ENCODE measurements around the gene RDX. TPM values are rescaled to one million over a fixed set of nuclear protein-coding genes. Genes with fewer than 3 reads are reported as not detected.

Gene RDX
- total RNA-seq, 1 experiment from 2014 or later, result 131 TPM

DNA sequence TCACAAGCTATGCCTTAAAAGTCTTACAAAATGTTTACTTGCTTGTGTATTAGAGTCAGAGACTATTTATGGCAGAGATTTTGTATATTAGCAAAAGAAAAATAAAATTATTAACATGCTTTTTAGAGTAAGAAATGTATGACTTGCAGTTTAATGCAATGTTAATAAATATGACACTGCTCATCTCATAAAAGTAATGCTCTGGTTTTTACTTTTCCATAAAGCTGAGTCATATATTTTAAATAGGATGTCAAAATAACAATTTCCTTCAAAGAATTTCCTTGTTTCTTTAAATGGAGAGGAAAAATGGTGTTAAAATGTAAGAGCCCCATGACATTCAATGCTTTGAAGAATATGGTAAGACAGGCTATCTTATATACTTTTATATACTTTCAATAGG is 16.3 kb upstream of the RDX start:
- RAD21 ChIA-PET (ENCODE audit: low non-redundant PET in 1 of 2, low total read pairs in 2 of 2, uncharacterized antibody in 2 of 2, unreplicated experiment in 2 of 2), result no interaction called here

More for the DNA sequence above, 16.3 kb upstream of the RDX start:
- no peaks in the 10 kb centered on the region for H4K20me1 ChIP-seq (ENCODE audit: insufficient read depth)
- no peak for DNase-seq (ENCODE audit: low read depth, low spot score)
- peaks cover 11 to 21% of the 10 kb centered on the region in 2 experiments; a peak in 3 of 4 replicates for H3K4me1 ChIP-seq (ENCODE audit: control insufficient read depth in 1 of 2, insufficient read depth in 2 of 2, low read length in 2 of 2)
- H3K9me3 ChIP-seq (ENCODE audit: control insufficient read depth in 1 of 2, insufficient read depth in 1 of 2, low read depth in 1 of 2, low read length in 2 of 2), result no peaks in the 10 kb centered on the region
- BruUV-seq (replicated peaks), result no TSS peak
- ChIA-PET CTCF (interaction anchor here (0.7 kb wide), 1 partner anchor 9 kb away, joined by 4 read pairs; no protein-coding TSS in a partner anchor), POLR2A (no interaction called here)
- H3K79me2 ChIP-seq (ENCODE audit: insufficient read depth, low read length), result no peaks in the 10 kb centered on the region
- ATAC-seq, result no peak
- H3K36me3 ChIP-seq (ENCODE audit: control insufficient read depth in 1 of 2, insufficient read depth in 2 of 2, low read length in 2 of 2), result no peaks in the 10 kb centered on the region
- no peak overlapping the region for H3K27ac ChIP-seq (ENCODE audit: low read depth, low read length)
- no peaks in the 10 kb centered on the region for H3K27me3 ChIP-seq (ENCODE audit: insufficient read depth, low read length)
- no peak overlapping the region for H3K4me2 ChIP-seq (ENCODE audit: low read length)
- TF ChIP-seq, protein P1, sequence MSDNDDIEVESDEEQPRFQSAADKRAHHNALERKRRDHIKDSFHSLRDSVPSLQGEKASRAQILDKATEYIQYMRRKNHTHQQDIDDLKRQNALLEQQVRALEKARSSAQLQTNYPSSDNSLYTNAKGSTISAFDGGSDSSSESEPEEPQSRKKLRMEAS (IDR thresholded peaks at IDR 0.05), result no peak
- TF ChIP-seq, protein P2, sequence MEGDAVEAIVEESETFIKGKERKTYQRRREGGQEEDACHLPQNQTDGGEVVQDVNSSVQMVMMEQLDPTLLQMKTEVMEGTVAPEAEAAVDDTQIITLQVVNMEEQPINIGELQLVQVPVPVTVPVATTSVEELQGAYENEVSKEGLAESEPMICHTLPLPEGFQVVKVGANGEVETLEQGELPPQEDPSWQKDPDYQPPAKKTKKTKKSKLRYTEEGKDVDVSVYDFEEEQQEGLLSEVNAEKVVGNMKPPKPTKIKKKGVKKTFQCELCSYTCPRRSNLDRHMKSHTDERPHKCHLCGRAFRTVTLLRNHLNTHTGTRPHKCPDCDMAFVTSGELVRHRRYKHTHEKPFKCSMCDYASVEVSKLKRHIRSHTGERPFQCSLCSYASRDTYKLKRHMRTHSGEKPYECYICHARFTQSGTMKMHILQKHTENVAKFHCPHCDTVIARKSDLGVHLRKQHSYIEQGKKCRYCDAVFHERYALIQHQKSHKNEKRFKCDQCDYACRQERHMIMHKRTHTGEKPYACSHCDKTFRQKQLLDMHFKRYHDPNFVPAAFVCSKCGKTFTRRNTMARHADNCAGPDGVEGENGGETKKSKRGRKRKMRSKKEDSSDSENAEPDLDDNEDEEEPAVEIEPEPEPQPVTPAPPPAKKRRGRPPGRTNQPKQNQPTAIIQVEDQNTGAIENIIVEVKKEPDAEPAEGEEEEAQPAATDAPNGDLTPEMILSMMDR (IDR thresholded peaks at IDR 0.05 in 2 of 3, conservative IDR thresholded peaks at IDR 0.05 in 1 of 3; ENCODE audit: borderline replicate concordance in 1 of 3, insufficient read depth in 1 of 3, low read depth in 2 of 3, low read length in 2 of 3), result no peak
- no peak for TF ChIP-seq CBX3 (IDR thresholded peaks at IDR 0.05; ENCODE audit: low read depth)
- TF ChIP-seq, protein P3, sequence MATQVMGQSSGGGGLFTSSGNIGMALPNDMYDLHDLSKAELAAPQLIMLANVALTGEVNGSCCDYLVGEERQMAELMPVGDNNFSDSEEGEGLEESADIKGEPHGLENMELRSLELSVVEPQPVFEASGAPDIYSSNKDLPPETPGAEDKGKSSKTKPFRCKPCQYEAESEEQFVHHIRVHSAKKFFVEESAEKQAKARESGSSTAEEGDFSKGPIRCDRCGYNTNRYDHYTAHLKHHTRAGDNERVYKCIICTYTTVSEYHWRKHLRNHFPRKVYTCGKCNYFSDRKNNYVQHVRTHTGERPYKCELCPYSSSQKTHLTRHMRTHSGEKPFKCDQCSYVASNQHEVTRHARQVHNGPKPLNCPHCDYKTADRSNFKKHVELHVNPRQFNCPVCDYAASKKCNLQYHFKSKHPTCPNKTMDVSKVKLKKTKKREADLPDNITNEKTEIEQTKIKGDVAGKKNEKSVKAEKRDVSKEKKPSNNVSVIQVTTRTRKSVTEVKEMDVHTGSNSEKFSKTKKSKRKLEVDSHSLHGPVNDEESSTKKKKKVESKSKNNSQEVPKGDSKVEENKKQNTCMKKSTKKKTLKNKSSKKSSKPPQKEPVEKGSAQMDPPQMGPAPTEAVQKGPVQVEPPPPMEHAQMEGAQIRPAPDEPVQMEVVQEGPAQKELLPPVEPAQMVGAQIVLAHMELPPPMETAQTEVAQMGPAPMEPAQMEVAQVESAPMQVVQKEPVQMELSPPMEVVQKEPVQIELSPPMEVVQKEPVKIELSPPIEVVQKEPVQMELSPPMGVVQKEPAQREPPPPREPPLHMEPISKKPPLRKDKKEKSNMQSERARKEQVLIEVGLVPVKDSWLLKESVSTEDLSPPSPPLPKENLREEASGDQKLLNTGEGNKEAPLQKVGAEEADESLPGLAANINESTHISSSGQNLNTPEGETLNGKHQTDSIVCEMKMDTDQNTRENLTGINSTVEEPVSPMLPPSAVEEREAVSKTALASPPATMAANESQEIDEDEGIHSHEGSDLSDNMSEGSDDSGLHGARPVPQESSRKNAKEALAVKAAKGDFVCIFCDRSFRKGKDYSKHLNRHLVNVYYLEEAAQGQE (IDR thresholded peaks at IDR 0.05; ENCODE audit: low read depth), result no peak
- TF ChIP-seq EZH2phosphoT487 (IDR thresholded peaks at IDR 0.05; ENCODE audit: borderline replicate concordance), result no peak
- intact Hi-C loops (cut with micrococcal nuclease), result no loop called here
- no peak overlapping the region for H3K9ac ChIP-seq (ENCODE audit: low read length)
- peak overlapping the region; percentile 66 for H2AFZ ChIP-seq (ENCODE audit: low read depth, low read length, poor library complexity, severe bottlenecking)
- H3K9me2 ChIP-seq (ENCODE audit: insufficient read depth), result no peaks in the 10 kb centered on the region
- no peak overlapping the region for H3K4me3 ChIP-seq (replicated peaks in 1 of 2; ENCODE audit: low read depth in 1 of 2, low read length in 2 of 2)
